Measurements from ENCODE around the gene FRMPD3. TPM values are rescaled to one million over a fixed set of nuclear protein-coding genes. Genes with fewer than 3 reads are reported as not detected.
A peak's percentile ranks its signal among the peaks of the same experiment; 100 is the strongest.

The FRMPD3 gene
- total RNA-seq (under 1 TPM; 0.32 to 0.39 TPM), polyA plus RNA-seq (ENCODE audit: insufficient read length in 6 of 6) (10 to 100 TPM in 1 of 6 donors, 1 to 10 TPM in 5; 6.9 to 10.6 (median 8.3) TPM)
- long read RNA-seq, donor 1, result 0 reads
- long read RNA-seq, donor 2, result 0 reads
- long read RNA-seq, donor 3, result 0 reads
- long read RNA-seq, donor 4, result 0 reads
- long read RNA-seq, donor 5, result 0 reads
- long read RNA-seq, donor 6, result 0 reads
- long read RNA-seq, donor 7, result 0 reads
- long read RNA-seq, donor 8, result 0 reads
- long read RNA-seq, donor 9, result 0 reads
- long read RNA-seq, donor 10, result 0 reads
- long read RNA-seq, donor 11, result 0 reads
- long read RNA-seq, donor 12, result 0 reads

DNA sequence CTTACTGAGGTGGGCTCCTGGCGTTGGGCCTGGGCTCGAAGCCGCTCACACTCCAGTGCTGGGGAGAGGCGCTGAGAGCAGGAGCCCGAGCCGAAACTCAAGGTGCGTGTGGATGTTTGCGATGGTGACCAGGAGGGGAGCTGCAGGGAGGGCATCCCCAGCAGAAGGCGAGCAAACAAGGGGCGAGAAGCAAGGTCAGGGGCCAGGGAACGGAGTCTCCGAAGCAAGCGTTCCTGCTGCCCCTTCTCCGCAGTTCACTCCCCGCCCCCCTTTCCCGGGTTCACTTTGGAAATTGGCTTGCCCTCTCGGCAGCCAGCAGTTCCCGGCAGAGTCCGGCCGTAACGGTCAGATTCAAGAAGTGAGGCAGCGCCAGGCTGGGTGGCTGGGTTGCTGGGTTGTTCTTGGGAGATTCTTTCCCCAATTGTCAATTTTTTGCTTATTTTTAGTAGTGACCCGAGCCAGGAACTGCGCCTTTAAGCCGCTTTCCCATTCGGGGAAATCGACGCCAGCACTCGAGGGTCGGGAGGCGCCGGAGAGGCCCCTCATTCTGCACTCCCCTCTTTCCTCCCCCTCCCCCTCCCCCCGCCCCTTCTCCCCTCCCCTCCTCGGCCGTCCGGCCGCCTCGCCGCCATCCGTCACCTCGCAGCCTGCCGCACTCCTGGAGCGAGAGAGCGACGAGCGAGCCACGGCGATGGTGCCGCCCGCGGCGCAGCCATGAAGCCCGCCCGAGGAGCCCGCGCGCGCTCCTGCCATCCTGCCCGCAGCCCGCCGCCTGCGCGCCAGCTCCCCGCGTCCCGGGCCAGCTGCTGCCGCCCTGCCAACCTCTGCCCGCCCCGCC lies at the start of gene FRMPD3:
TSS of gene FRMPD3 (plus strand) at position 655 of the 838 bp plus-strand sequence. CDS start 76,937 bp downstream, outside the sequence.
- no peak within 1 kb of the TSS for H3K27ac ChIP-seq
- H3K27me3 ChIP-seq, result peaks cover 22 to 63% of the 10 kb centered on the region in 2 donors
- peak; percentile 32 for ATAC-seq
- H3K9me3 ChIP-seq, result no peaks in the 10 kb centered on the region
- no peaks in the 10 kb centered on the region for H3K36me3 ChIP-seq
- TF ChIP-seq, protein P1, sequence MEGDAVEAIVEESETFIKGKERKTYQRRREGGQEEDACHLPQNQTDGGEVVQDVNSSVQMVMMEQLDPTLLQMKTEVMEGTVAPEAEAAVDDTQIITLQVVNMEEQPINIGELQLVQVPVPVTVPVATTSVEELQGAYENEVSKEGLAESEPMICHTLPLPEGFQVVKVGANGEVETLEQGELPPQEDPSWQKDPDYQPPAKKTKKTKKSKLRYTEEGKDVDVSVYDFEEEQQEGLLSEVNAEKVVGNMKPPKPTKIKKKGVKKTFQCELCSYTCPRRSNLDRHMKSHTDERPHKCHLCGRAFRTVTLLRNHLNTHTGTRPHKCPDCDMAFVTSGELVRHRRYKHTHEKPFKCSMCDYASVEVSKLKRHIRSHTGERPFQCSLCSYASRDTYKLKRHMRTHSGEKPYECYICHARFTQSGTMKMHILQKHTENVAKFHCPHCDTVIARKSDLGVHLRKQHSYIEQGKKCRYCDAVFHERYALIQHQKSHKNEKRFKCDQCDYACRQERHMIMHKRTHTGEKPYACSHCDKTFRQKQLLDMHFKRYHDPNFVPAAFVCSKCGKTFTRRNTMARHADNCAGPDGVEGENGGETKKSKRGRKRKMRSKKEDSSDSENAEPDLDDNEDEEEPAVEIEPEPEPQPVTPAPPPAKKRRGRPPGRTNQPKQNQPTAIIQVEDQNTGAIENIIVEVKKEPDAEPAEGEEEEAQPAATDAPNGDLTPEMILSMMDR (IDR thresholded peaks at IDR 0.05), result no peak
- intact Hi-C loops (cut with DNase I), result no loop called here
- H3K4me3 ChIP-seq, result peak within 1 kb of the TSS; percentile 7 to 26
- no peaks in the 10 kb centered on the region for H3K4me1 ChIP-seq
- DNase-seq, result peak in 3 of 4 donors; percentile 17 to 44 (median 26)

DNA sequence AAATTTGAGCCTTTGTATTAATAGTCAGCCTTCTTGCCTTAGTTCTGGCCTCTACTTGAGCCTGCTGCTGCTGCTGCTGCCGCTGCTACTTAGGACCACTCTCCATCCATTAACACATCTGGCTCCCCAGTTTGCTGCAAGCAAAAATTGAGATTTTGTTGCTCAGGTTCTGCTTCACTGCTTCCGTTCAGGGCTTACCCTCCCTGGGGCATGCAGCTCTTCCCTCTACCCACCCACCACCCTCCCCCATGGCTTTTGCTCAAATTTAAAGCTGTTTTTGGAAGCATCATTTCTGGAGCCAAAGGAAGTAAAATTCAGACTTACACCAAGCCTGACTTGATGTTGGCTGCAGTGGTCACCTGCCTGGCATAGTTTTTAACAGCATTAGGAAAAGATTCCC lies 28.9 kb upstream of the FRMPD3 start:
- H3K9me3 ChIP-seq, result no peaks in the 10 kb centered on the region
- DNase-seq (no peak), ATAC-seq (no peak)
- no peak overlapping the region for H3K27ac ChIP-seq
- TF ChIP-seq, protein P1 (IDR thresholded peaks at IDR 0.05), result no peak
- peaks cover 0 to 6% of the 10 kb centered on the region in 2 donors for H3K27me3 ChIP-seq
- H3K4me1 ChIP-seq, result no peaks in the 10 kb centered on the region
- intact Hi-C loops (cut with DNase I), result no loop called here
- no peaks in the 10 kb centered on the region for H3K36me3 ChIP-seq
- no peak overlapping the region for H3K4me3 ChIP-seq

DNA sequence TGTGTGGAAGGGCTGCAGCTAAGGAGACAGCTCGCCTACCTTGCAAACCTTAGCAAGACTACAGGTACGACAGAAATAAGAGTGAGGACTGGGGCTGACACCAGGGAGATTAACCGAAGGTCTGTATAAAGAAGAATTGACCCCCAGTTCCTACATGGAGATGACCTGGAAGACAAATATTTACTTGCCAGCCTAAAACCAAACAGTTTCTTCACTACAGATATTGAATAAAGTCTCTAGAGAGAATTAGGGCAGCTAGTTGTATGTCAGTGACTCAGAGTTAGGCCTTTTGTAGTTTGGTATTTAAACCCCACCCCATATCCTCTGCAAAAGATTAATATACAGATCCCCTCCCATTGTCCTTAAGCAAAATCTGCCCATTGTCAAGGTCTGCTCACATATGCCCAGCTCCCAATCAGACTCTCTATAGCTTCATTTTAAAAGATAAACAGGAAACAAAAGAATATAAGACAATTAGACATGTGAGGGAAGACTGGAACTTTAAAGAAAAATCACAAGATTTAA lies 28.1 kb upstream of the FRMPD3 start:
- H3K9me3 ChIP-seq, result no peaks in the 10 kb centered on the region
- H3K4me1 ChIP-seq, result no peaks in the 10 kb centered on the region
- DNase-seq (no peak), ATAC-seq (no peak)
- H3K36me3 ChIP-seq, result no peaks in the 10 kb centered on the region
- intact Hi-C loops (cut with DNase I), result no loop called here
- no peak overlapping the region for H3K27ac ChIP-seq
- peaks cover 0 to 6% of the 10 kb centered on the region in 2 donors for H3K27me3 ChIP-seq
- TF ChIP-seq, protein P1 (IDR thresholded peaks at IDR 0.05), result no peak
- H3K4me3 ChIP-seq, result no peak overlapping the region

DNA sequence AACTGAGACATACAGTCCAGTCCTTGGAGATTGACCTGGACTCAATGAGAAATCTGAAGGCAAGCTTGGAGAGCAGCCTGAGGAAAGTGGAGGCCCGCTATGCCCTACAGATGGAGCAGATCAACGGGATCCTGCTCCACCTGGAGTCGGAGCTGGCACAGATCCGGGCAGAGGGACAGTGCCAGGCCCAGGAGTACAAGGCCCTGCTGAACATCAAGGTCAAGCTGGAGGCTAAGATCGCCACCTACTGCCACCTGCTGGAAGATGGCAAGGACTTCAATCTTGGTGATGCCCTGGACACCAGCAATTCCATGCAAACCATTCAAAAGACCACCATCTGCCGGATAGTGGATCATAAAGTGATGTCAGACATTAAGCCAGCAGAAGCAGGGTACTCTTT lies 20.4 kb upstream of the FRMPD3 start:
- H3K9me3 ChIP-seq, result no peaks in the 10 kb centered on the region
- H3K4me3 ChIP-seq, result no peak overlapping the region
- no peaks in the 10 kb centered on the region for H3K36me3 ChIP-seq
- H3K27me3 ChIP-seq, result no peaks in the 10 kb centered on the region
- intact Hi-C loops (cut with DNase I), result no loop called here
- DNase-seq (no peak), ATAC-seq (no peak)
- no peaks in the 10 kb centered on the region for H3K4me1 ChIP-seq
- no peak overlapping the region for H3K27ac ChIP-seq
- TF ChIP-seq, protein P1 (IDR thresholded peaks at IDR 0.05), result peak; percentile 23 to 29

DNA sequence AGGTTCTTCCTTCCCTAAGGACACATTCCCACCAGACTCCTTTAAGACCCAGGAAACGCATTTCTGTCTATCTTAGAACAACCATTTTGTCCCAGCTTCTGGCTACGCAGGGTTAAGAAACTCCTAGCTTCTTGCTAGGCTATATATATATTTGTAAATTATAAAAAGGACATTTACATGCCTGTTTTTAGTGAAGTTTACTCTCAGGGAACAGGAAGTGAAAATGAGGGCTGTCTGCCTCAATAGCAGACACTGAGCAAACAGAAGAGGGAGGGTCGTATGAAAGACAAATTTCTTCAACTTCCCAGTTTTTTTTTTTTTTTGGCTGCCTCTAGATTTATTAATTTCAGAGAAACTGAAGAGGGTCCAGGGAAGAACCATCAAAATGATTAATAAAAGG lies 9.3 kb upstream of the FRMPD3 start:
- ATAC-seq, result no peak
- DNase-seq, result no peak
- Histone ChIP-seq H3K9me3 (no peaks in the 10 kb centered on the region), H3K4me1 (no peaks in the 10 kb centered on the region), H3K4me3 (no peak overlapping the region), H3K27me3 (peaks cover 0 to 14% of the 10 kb centered on the region in 2 donors), H3K27ac (no peak overlapping the region), H3K36me3 (no peaks in the 10 kb centered on the region)
- TF ChIP-seq, protein P1 (IDR thresholded peaks at IDR 0.05), result no peak
- intact Hi-C loops (cut with DNase I), result no loop called here

All from left lung (tissue), 14 donors.